Progenitor cell of endocrine pancreas (in vitro differentiated cells): ENCODE data around the gene RALGDS. TPM values are rescaled to one million over a fixed set of nuclear protein-coding genes. Genes with fewer than 3 reads are reported as not detected.

Source experiments
- DNase-seq: peaks from one replicate; pipeline ENCODE4 v3.0.0; 2021; ENCODE audit warnings: low spot score; ENCODE audit not compliant: unreplicated experiment
- H3K27ac Mint-ChIP-seq: 2 replicates; pipeline ENCODE4 v1.8.0; 2021; ENCODE audit warnings: mild to moderate bottlenecking, moderate library complexity, mixed read lengths
- H3K27me3 Mint-ChIP-seq: 2 replicates; pipeline ENCODE4 v1.8.0; 2021; ENCODE audit warnings: mixed read lengths
- H3K36me3 Mint-ChIP-seq: 2 replicates; pipeline ENCODE4 v1.8.0; 2022; ENCODE audit warnings: mixed read lengths; ENCODE audit not compliant: insufficient read depth
- H3K4me1 Mint-ChIP-seq: 2 replicates; pipeline ENCODE4 v1.8.0; 2021; ENCODE audit warnings: low read depth, mixed read lengths
- H3K4me3 Mint-ChIP-seq: 2 replicates; pipeline ENCODE4 v1.8.0; 2021; ENCODE audit warnings: low read depth, mild to moderate bottlenecking, moderate library complexity, mixed read lengths
- H3K9me3 Mint-ChIP-seq: 2 replicates; pipeline ENCODE4 v1.8.0; 2021; ENCODE audit warnings: low read depth, mixed read lengths
- CTCF ChIP-seq: fragments of 200-600 bp; sonication (generic); IDR thresholded peaks from one replicate; pipeline ENCODE4 v1.5.0; 2021; ENCODE audit warnings: antibody characterized with exemption, mild to moderate bottlenecking; ENCODE audit not compliant: unreplicated experiment
- total RNA-seq: library from RNA; stranded (reverse); gene quantifications from 2 replicates; pipeline ENCODE4 v1.2.1, GENCODE V29; 2021

The RALGDS gene
- total RNA-seq, 1 donor from 2014 or later: 84.6 TPM

GRCh38 chr9:133054966-133055365, 66.1 kb downstream of the RALGDS start:
- Mint-ChIP-seq H3K36me3 (peaks cover 9% of the 10 kb centered on the region), H3K4me1 (no peaks in the 10 kb centered on the region), H3K27ac (no peak overlapping the region), H3K4me3 (no peak overlapping the region), H3K27me3 (no peaks in the 10 kb centered on the region), H3K9me3 (no peaks in the 10 kb centered on the region)
- no peak for TF ChIP-seq CTCF
- no peak for DNase-seq

GRCh38 chr9:133054194-133054890, 66.7 kb downstream of the RALGDS start:
- Mint-ChIP-seq H3K9me3 (no peaks in the 10 kb centered on the region), H3K36me3 (peaks cover 9% of the 10 kb centered on the region), H3K4me1 (no peaks in the 10 kb centered on the region), H3K27me3 (no peaks in the 10 kb centered on the region), H3K4me3 (no peak overlapping the region), H3K27ac (no peak overlapping the region)
- no peak for TF ChIP-seq CTCF
- no peak for DNase-seq

GRCh38 chr9:133051966-133052539, 69.0 kb downstream of the RALGDS start:
- no peak for TF ChIP-seq CTCF
- Mint-ChIP-seq H3K27ac (no peak overlapping the region), H3K4me1 (no peaks in the 10 kb centered on the region), H3K27me3 (no peaks in the 10 kb centered on the region), H3K36me3 (peaks cover 6% of the 10 kb centered on the region), H3K9me3 (no peaks in the 10 kb centered on the region), H3K4me3 (no peak overlapping the region)
- DNase-seq: no peak

- DNase-seq: no peak
- Mint-ChIP-seq H3K27ac (no peak overlapping the region), H3K36me3 (peaks cover 7% of the 10 kb centered on the region), H3K27me3 (no peaks in the 10 kb centered on the region), H3K4me1 (no peaks in the 10 kb centered on the region), H3K4me3 (no peak overlapping the region), H3K9me3 (no peaks in the 10 kb centered on the region)
- TF ChIP-seq CTCF: no peak
Measured at GRCh38 chr9:133051281-133051900, 69.6 kb downstream of the RALGDS start.

- no peaks in the 10 kb centered on the region for H3K4me1 Mint-ChIP-seq
- H3K27ac Mint-ChIP-seq: peak overlapping the region; percentile 33
- no peaks in the 10 kb centered on the region for H3K27me3 Mint-ChIP-seq
- DNase-seq: no peak
- no peaks in the 10 kb centered on the region for H3K9me3 Mint-ChIP-seq
- H3K36me3 Mint-ChIP-seq: peaks cover 6% of the 10 kb centered on the region
- no peak for TF ChIP-seq CTCF
- H3K4me3 Mint-ChIP-seq: no peak overlapping the region
Measured at GRCh38 chr9:133050781-133051180, 70.3 kb downstream of the RALGDS start.
